K562 (cell line): ENCODE data around the gene PUS10. TPM values are rescaled to one million over a fixed set of nuclear protein-coding genes. Genes with fewer than 3 reads are reported as not detected.
A peak's percentile ranks its signal among the peaks of the same experiment; 100 is the strongest.

Experiments used
- ATAC-seq: fragments of 200-7000 bp; cut with Tn5 transposase; 3 replicates; pipeline ENCODE4 v1.9.1; 2020; ENCODE audit warnings: moderate library complexity
- BruUV-seq: library from RNA; stranded (reverse); fragments of 400-500 nt; replicated peaks from 2 replicates; lab custom pipeline; 2021; lab: Mats Ljungman, UMichigan
- CTCF ChIA-PET: fragments of 300-600 bp; formaldehyde crosslinking; extraction: SDS; loops from one replicate; lab custom pipeline; 2021; ENCODE audit warnings: low intra/inter-chr PET ratio; lab: Yijun Ruan, JAX
- POLR2A ChIA-PET: fragments of 300-600, 350-650 bp; sonication (Branson Sonifier 250); formaldehyde crosslinking; extraction: SDS; loops from one replicate; lab custom pipeline; 2021; ENCODE audit warnings: antibody characterized with exemption, inconsistent platforms; lab: Yijun Ruan, JAX
- DNase-seq, 4 experiments: peaks; one replicate each; pipeline versions ENCODE4 v3.0.0 to v3.0.0-alpha.2; 2011 to 2018; ENCODE audit warnings: low spot score in 3 of 4, mixed read lengths in 3 of 4; ENCODE audit errors: extremely low read depth in 1 of 4
- FAIRE-seq: peaks from 2 replicates; lab custom pipeline; 2011; peaks lifted over from hg19 to GRCh38; lab: Jason Lieb, UNC
- H2AFZ ChIP-seq: 2 replicates; pipeline ENCODE4 v1.6.0; 2011; ENCODE audit warnings: low read depth, low read length, control low read depth, inconsistent platforms
- H3K27ac ChIP-seq: fragments of 200-600 bp; 3 replicates; pipeline ENCODE4 v1.8.0; 2011; ENCODE audit warnings: low read depth, mild to moderate bottlenecking, control low read depth, inconsistent platforms, low read length, moderate library complexity, mixed read lengths; ENCODE audit errors: extremely low read depth
- H3K27me3 ChIP-seq, 2 experiments: fragments of 300-600 bp in 1 of 2; 2 replicates in 1 of 2; 3 replicates in 1 of 2; pipeline versions ENCODE4 v1.6.0 to v1.8.0; 2011; ENCODE audit warnings: inconsistent platforms in 2 of 2, low read length in 2 of 2, mild to moderate bottlenecking in 1 of 2, mixed read lengths in 1 of 2, moderate library complexity in 1 of 2; ENCODE audit not compliant: control insufficient read depth in 2 of 2, insufficient read depth in 2 of 2
- H3K36me3 ChIP-seq: fragments of 300-600 bp; 3 replicates; pipeline ENCODE4 v1.8.0; 2011; ENCODE audit warnings: mild to moderate bottlenecking, low read length, inconsistent platforms; ENCODE audit not compliant: control insufficient read depth, insufficient read depth
- H3K4me1 ChIP-seq, 2 experiments: fragments of 200-600 bp in 1 of 2; replicated peaks in 1 of 2; 2 replicates in 1 of 2; 3 replicates in 1 of 2; pipeline versions ENCODE4 v1.5.1 to v1.8.0; 2011; ENCODE audit warnings: inconsistent platforms in 2 of 2, low read length in 2 of 2, mild to moderate bottlenecking in 1 of 2, mixed read lengths in 1 of 2, moderate library complexity in 1 of 2; ENCODE audit not compliant: control insufficient read depth in 2 of 2, insufficient read depth in 2 of 2
- H3K4me2 ChIP-seq: 2 replicates; pipeline ENCODE4 v1.6.1; 2011; ENCODE audit warnings: low read length, control low read depth, inconsistent platforms, mixed read lengths; ENCODE audit not compliant: insufficient read depth
- H3K4me3 ChIP-seq: fragments of 200-600 bp; sonication (generic), shearing (Covaris generic); 2 replicates; pipeline ENCODE4 v1.5.1; 2016; ENCODE audit warnings: control low read depth, inconsistent platforms
- H3K79me2 ChIP-seq: fragments of 200-600 bp; 3 replicates; pipeline ENCODE4 v1.8.0; 2011; ENCODE audit warnings: low read length, inconsistent platforms; ENCODE audit not compliant: control insufficient read depth, insufficient read depth
- H3K9ac ChIP-seq, 2 experiments: 2 replicates each; pipeline versions ENCODE4 v1.6.0 to v1.6.1; 2011; ENCODE audit warnings: low read depth in 2 of 2, low read length in 2 of 2, control low read depth in 1 of 2, inconsistent platforms in 1 of 2, mild to moderate bottlenecking in 1 of 2, mixed read lengths in 1 of 2; ENCODE audit not compliant: insufficient read depth in 1 of 2
- H3K9me1 ChIP-seq: one replicate; pipeline ENCODE4 v1.6.0; 2011; ENCODE audit warnings: inconsistent platforms, mild to moderate bottlenecking, low read length, moderate library complexity; ENCODE audit not compliant: control insufficient read depth, insufficient read depth
- H3K9me3 ChIP-seq: replicated peaks from 2 replicates; pipeline ENCODE4 v1.5.1; 2011; ENCODE audit warnings: low read depth, low read length, inconsistent platforms; ENCODE audit not compliant: control insufficient read depth, insufficient read depth
- H4K20me1 ChIP-seq: replicated peaks from 2 replicates; pipeline ENCODE4 v1.6.1; 2011; ENCODE audit warnings: low read length, inconsistent platforms, mixed read lengths; ENCODE audit not compliant: control insufficient read depth, insufficient read depth
- PTRF ChIP-seq: fragments of 450-650 bp; IDR thresholded peaks from 2 replicates; pipeline ENCODE4 v1.6.1; 2016; ENCODE audit warnings: mild to moderate bottlenecking, missing genetic modification characterization, missing compliant biosample characterization
- SRF ChIP-seq, 2 experiments: fragments of 250-450, 450-650 bp in 1 of 2; sonication (Bioruptor Pico) in 1 of 2; sonication (generic) in 1 of 2; formaldehyde crosslinking; IDR thresholded peaks; 2 replicates each; pipeline versions ENCODE4 v1.5.0 to v1.5.1; 2020 to 2022; ENCODE audit warnings: mild to moderate bottlenecking in 1 of 2, missing genetic modification reagents in 1 of 2
- THAP12 ChIP-seq: fragments of 250-450 bp; sonication (Bioruptor Pico); IDR thresholded peaks from 2 replicates; pipeline ENCODE4 v1.9.0; 2021; ENCODE audit warnings: mild to moderate bottlenecking, inconsistent platforms
- ZNF316 ChIP-seq: fragments of 450-650 bp; IDR thresholded peaks from 2 replicates; pipeline ENCODE4 v1.6.1; 2016
- ZZZ3 ChIP-seq: fragments of 450-650 bp; IDR thresholded peaks from 2 replicates; pipeline ENCODE4 v1.6.1; 2016; ENCODE audit warnings: antibody characterized with exemption, mild to moderate bottlenecking, moderate library complexity
- WGBS: fragments of 100-300 bp; shearing (Covaris generic); methylation state at CpG from one replicate; pipeline ENCODE4 v1.1.6; 2016; ENCODE audit warnings: low coverage, mixed read lengths; ENCODE audit not compliant: insufficient coverage; ENCODE audit errors: missing lambda C conversion rate; 5-methylcytosine and 5-hydroxymethylcytosine counted together
- in situ Hi-C: fragments of 300-500 bp; cut with MboI; formaldehyde crosslinking; loops from 4 replicates; pipeline ENCODE4 v1.15.0; 2018; ENCODE audit warnings: inconsistent platforms, mixed read lengths
- intact Hi-C: fragments of 100-400 bp; cut with micrococcal nuclease; formaldehyde crosslinking; loops from 2 replicates; pipeline ENCODE4 v1.14.2; 2022
- polyA plus RNA-seq, 8 experiments: library from polyadenylated mRNA; depleted of rRNA in 4 of 8; stranded (reverse) in 5 of 8; unstranded in 3 of 8; fragments of >200 nt; fragmentation: Nextera tagmentation in 2 of 8; fragmentation: Illumina TruSeq in 1 of 8; extraction: Ambion mirVana in 2 of 8; extraction: Trizol in 1 of 8; gene quantifications; 2 replicates each; pipeline versions ENCODE4 v1.2.1 to v1.2.3, GENCODE V29; 2011 to 2014; ENCODE audit warnings: inconsistent platforms in 1 of 8, missing spikeins in 1 of 8
- total RNA-seq, 7 experiments: library from RNA; depleted of rRNA in 6 of 7; stranded (reverse); fragments of >200 nt in 6 of 7; fragmentation: Illumina TruSeq in 2 of 7; extraction: Trizol in 2 of 7; gene quantifications; 2 replicates each; pipeline versions ENCODE4 v1.2.1 to v1.2.3, GENCODE V29; 2011 to 2021; ENCODE audit warnings: low replicate concordance in 1 of 7

The PUS10 gene
- total and polyA plus RNA-seq, 9 of the 15 experiments (the other 6 are each of a cell fraction or from before 2014, with no cell fraction given) = 5.0 to 10.7 (median 7.6) TPM

- ATAC-seq (no peak), FAIRE-seq (no peak), DNase-seq (no peak)
- Histone ChIP-seq H3K9me3 (no peaks in the 10 kb centered on the region), H3K79me2 (no peaks in the 10 kb centered on the region), H3K27ac (no peak overlapping the region), H3K4me2 (no peak overlapping the region), H3K4me3 (no peak overlapping the region), H3K27me3 (no peaks in the 10 kb centered on the region), H4K20me1 (no peaks in the 10 kb centered on the region), H3K9me1 (no peaks in the 10 kb centered on the region), H3K9ac (no peak overlapping the region), H3K4me1 (no peaks in the 10 kb centered on the region), H2AFZ (no peak overlapping the region), H3K36me3 (no peaks in the 10 kb centered on the region; the same call in 2 of the 3 replicates)
- POLR2A ChIA-PET = no interaction called here
- WGBS = 74% methylated on average over 4 of the region's 4 CpGs
- in situ Hi-C loops (no loop called here), intact Hi-C loops (no loop called here)
- TF ChIP-seq PTRF (tag) (no peak), SRF (CRISPR knock-in tag; IDR thresholded peaks at IDR 0.05) (0 out of 4 replicates have a peak, but pooled peaks of 1 of the 2 experiments have one; percentile 9), ZZZ3 (no peak), ZNF316 (0 out of 2 replicates have a peak, but pooled peaks have one; percentile 23), THAP12 (no peak)
- no TSS peak for BruUV-seq
- CTCF ChIA-PET = no interaction called here
These were observed 71.0 kb downstream of the PUS10 start for GRCh38 chr2:60947056-60947455.
